ENCODE results near the gene ZDHHC16. TPM values are rescaled to one million over a fixed set of nuclear protein-coding genes. Genes with fewer than 3 reads are reported as not detected.
A peak's percentile ranks its signal among the peaks of the same experiment; 100 is the strongest.
"Not testable (repeated sequence)": the region's sequence is repeated elsewhere in the genome, so short reads cannot be mapped to it uniquely, and the experiment has no call there.

The ZDHHC16 gene
- total RNA-seq, 2 donors from 2014 or later, result 31.4 to 57.0 TPM

GRCh38 chr10:97411406-97411805 lies 34.6 kb upstream of the ZDHHC16 start:
- TF ChIP-seq CTCF (IDR thresholded peaks at IDR 0.05), result no peak
- no peak for DNase-seq
- Histone ChIP-seq H3K36me3 (no peaks in the 10 kb centered on the region), H3K4me1 (no peaks in the 10 kb centered on the region), H3K27me3 (no peaks in the 10 kb centered on the region), H3K4me3 (no peak overlapping the region), H3K27ac (no peak overlapping the region), H3K9ac (ENCODE audit: low read depth in 2 of 2, low read length in 2 of 2) (no peak overlapping the region), H3K9me3 (no peaks in the 10 kb centered on the region)
- intact Hi-C loops (cut with DNase I), result no loop called here

- H3K9ac ChIP-seq (ENCODE audit: low read depth in 2 of 2, low read length in 2 of 2), result no peak overlapping the region
Observed at GRCh38 chr10:97412891-97413304, 33.1 kb upstream of the ZDHHC16 start.

GRCh38 chr10:97416565-97416964 lies 29.4 kb upstream of the ZDHHC16 start:
- DNase-seq, result no peak
- Histone ChIP-seq H3K4me3 (no peak overlapping the region), H3K27me3 (no peaks in the 10 kb centered on the region), H3K36me3 (no peaks in the 10 kb centered on the region), H3K9ac (ENCODE audit: low read depth in 2 of 2, low read length in 2 of 2) (no peak overlapping the region), H3K9me3 (no peaks in the 10 kb centered on the region), H3K27ac (no peak overlapping the region), H3K4me1 (peaks cover 5% of the 10 kb centered on the region)
- intact Hi-C loops (cut with DNase I), result no loop called here
- TF ChIP-seq CTCF (IDR thresholded peaks at IDR 0.05), result no peak

More at GRCh38 chr10:97412891-97413304, 33.1 kb upstream of the ZDHHC16 start:
- DNase-seq, result no peak
- Histone ChIP-seq H3K4me1 (no peaks in the 10 kb centered on the region), H3K36me3 (no peaks in the 10 kb centered on the region), H3K9me3 (no peaks in the 10 kb centered on the region), H3K27ac (no peak overlapping the region), H3K4me3 (no peak overlapping the region), H3K27me3 (no peaks in the 10 kb centered on the region)
- intact Hi-C loops (cut with DNase I), result no loop called here
- TF ChIP-seq CTCF (IDR thresholded peaks at IDR 0.05), result no peak

GRCh38 chr10:97423757-97424098 lies 22.2 kb upstream of the ZDHHC16 start:
- H3K36me3 ChIP-seq; H3K9me3 ChIP-seq; intact Hi-C loops (cut with DNase I); H3K4me3 ChIP-seq; DNase-seq; H3K27ac ChIP-seq; H3K27me3 ChIP-seq; H3K9ac ChIP-seq (ENCODE audit: low read depth in 2 of 2, low read length in 2 of 2): not testable (repeated sequence)
- H3K4me1 ChIP-seq, result peaks cover 13% of the 10 kb centered on the region

- peak; percentile 95 for DNase-seq
- TF ChIP-seq CTCF (IDR thresholded peaks at IDR 0.05), result peak; percentile 45
- no peaks in the 10 kb centered on the region for H3K27me3 ChIP-seq
- peak within 1 kb of the TSS; percentile 85 to 99 for H3K9ac ChIP-seq (ENCODE audit: low read depth in 2 of 2, low read length in 2 of 2)
- intact Hi-C loops (cut with DNase I), result no loop called here
- peak within 1 kb of the TSS; percentile 96 for H3K4me3 ChIP-seq
- peak within 1 kb of the TSS; percentile 94 for H3K27ac ChIP-seq
- H3K4me1 ChIP-seq, result peaks cover 13% of the 10 kb centered on the region
- peaks cover 7% of the 10 kb centered on the region for H3K36me3 ChIP-seq
- no peaks in the 10 kb centered on the region for H3K9me3 ChIP-seq
Observed at GRCh38 chr10:97425964-97426775, 19.8 kb upstream of the ZDHHC16 start, which contains the start of gene PGAM1. Gene PGAM1 (plus strand): TSS chr10:97426191. CDS start chr10:97426308, 117 bp downstream.
